GM12878 (cell line): ENCODE measurements around the gene NDUFV1. TPM values are rescaled to one million over a fixed set of nuclear protein-coding genes. Genes with fewer than 3 reads are reported as not detected.
A peak's percentile ranks its signal among the peaks of the same experiment; 100 is the strongest.

ENCODE experiments used
- BACH1 ChIP-seq: fragments of 450-650 bp; IDR thresholded peaks from 2 replicates; pipeline ENCODE4 v1.6.1; 2017; ENCODE audit warnings: mild to moderate bottlenecking, borderline replicate concordance
- BMI1 ChIP-seq: fragments of 450-650 bp; IDR thresholded peaks from 2 replicates; pipeline ENCODE4 v1.6.1; 2016; ENCODE audit warnings: mild to moderate bottlenecking, moderate library complexity, borderline replicate concordance
- FOS ChIP-seq: IDR thresholded peaks from 3 replicates; pipeline ENCODE4 v1.6.1; 2011; ENCODE audit warnings: borderline replicate concordance; ENCODE audit not compliant: insufficient read length; ENCODE audit errors: extremely low read depth
- GATAD2B ChIP-seq: fragments of 450-650 bp; conservative IDR thresholded peaks from 2 replicates; pipeline ENCODE4 v1.6.1; 2017; ENCODE audit warnings: low read depth, mild to moderate bottlenecking, moderate library complexity
- MEF2A ChIP-seq: IDR thresholded peaks from 2 replicates; pipeline ENCODE4 v1.6.1; 2011; ENCODE audit warnings: low read depth, mild to moderate bottlenecking, low read length, moderate library complexity; ENCODE audit not compliant: insufficient read depth
- MEF2B ChIP-seq: fragments of 450-650 bp; IDR thresholded peaks from 2 replicates; pipeline ENCODE4 v1.6.1; 2018; ENCODE audit warnings: mild to moderate bottlenecking, moderate library complexity; ENCODE audit not compliant: partially characterized antibody, poor library complexity, severe bottlenecking
- MYC ChIP-seq: IDR thresholded peaks from 2 replicates; pipeline ENCODE4 v1.6.1; 2011; ENCODE audit warnings: mild to moderate bottlenecking, low read length, moderate library complexity, inconsistent platforms; ENCODE audit not compliant: insufficient read depth, insufficient replicate concordance, insufficient read length, severe bottlenecking
- NFYB ChIP-seq: IDR thresholded peaks from 2 replicates; pipeline ENCODE4 v1.6.1; 2011; ENCODE audit warnings: low read depth, mild to moderate bottlenecking, low read length, improper control_type of control experiment, moderate library complexity; ENCODE audit not compliant: insufficient read depth
- POLR2AphosphoS5 ChIP-seq: IDR thresholded peaks from 2 replicates; pipeline ENCODE4 v1.6.1; 2011; ENCODE audit warnings: mild to moderate bottlenecking, low read length, inconsistent platforms
- RAD51 ChIP-seq: fragments of 450-650 bp; IDR thresholded peaks from 2 replicates; pipeline ENCODE4 v1.6.1; 2016; ENCODE audit warnings: moderate library complexity, mild to moderate bottlenecking, inconsistent platforms
- RFX5 ChIP-seq: IDR thresholded peaks from 2 replicates; pipeline ENCODE4 v1.6.1; 2011; ENCODE audit warnings: low read depth, low read length, improper control_type of control experiment
- SIX5 ChIP-seq: IDR thresholded peaks from 2 replicates; pipeline ENCODE4 v1.6.1; 2011; ENCODE audit warnings: mild to moderate bottlenecking, low read depth, low read length, moderate library complexity; ENCODE audit not compliant: severe bottlenecking
- TCF12 ChIP-seq: IDR thresholded peaks from 2 replicates; pipeline ENCODE4 v1.6.1; 2011; ENCODE audit warnings: low read depth, mild to moderate bottlenecking, low read length
- polyA plus RNA-seq, 11 experiments: library from polyadenylated mRNA; depleted of rRNA in 4 of 11; unstranded in 6 of 11; stranded (reverse) in 5 of 11; fragments of >200 nt; fragmentation: Nextera tagmentation in 4 of 11; fragmentation: Illumina TruSeq in 1 of 11; extraction: Ambion mirVana in 4 of 11; extraction: Trizol in 1 of 11; gene quantifications; 1 replicate in 1 of 11; 2 replicates in 10 of 11; pipeline versions ENCODE4 v1.2.1 to v1.2.3, GENCODE V29; 2011 to 2016; ENCODE audit warnings: inconsistent platforms in 2 of 11, missing spikeins in 2 of 11, low read depth in 1 of 11
- total RNA-seq, 4 experiments: library from RNA; depleted of rRNA in 3 of 4; stranded (reverse); fragments of >200 nt in 3 of 4; fragmentation: Illumina TruSeq in 1 of 4; extraction: Trizol in 1 of 4; gene quantifications; 2 replicates each; pipeline versions ENCODE4 v1.2.1 to v1.2.3, GENCODE V29; 2013 to 2021
- TF ChIP-seq, protein P1 (sequence below): fragments of 450-650 bp; IDR thresholded peaks from 2 replicates; pipeline ENCODE4 v1.6.1; 2017; ENCODE audit warnings: mild to moderate bottlenecking, moderate library complexity
- TF ChIP-seq, protein P2 (sequence below): fragments of 450-650 bp; IDR thresholded peaks from 2 replicates; pipeline ENCODE4 v1.6.1; 2016; ENCODE audit warnings: mild to moderate bottlenecking, moderate library complexity, borderline replicate concordance
- TF ChIP-seq, protein P3 (sequence below): IDR thresholded peaks from 2 replicates; pipeline ENCODE4 v1.6.1; 2012; ENCODE audit warnings: low read depth, low read length, improper control_type of control experiment
- TF ChIP-seq, protein P4 (sequence below): fragments of 450-650 bp; IDR thresholded peaks from 2 replicates; pipeline ENCODE4 v1.6.1; 2017; ENCODE audit warnings: mild to moderate bottlenecking

The NDUFV1 gene
- total and polyA plus RNA-seq, 10 of the 15 experiments (the other 5 are each of a cell fraction or from before 2014, with no cell fraction given): 8.2 to 380 (median 231) TPM

DNA sequence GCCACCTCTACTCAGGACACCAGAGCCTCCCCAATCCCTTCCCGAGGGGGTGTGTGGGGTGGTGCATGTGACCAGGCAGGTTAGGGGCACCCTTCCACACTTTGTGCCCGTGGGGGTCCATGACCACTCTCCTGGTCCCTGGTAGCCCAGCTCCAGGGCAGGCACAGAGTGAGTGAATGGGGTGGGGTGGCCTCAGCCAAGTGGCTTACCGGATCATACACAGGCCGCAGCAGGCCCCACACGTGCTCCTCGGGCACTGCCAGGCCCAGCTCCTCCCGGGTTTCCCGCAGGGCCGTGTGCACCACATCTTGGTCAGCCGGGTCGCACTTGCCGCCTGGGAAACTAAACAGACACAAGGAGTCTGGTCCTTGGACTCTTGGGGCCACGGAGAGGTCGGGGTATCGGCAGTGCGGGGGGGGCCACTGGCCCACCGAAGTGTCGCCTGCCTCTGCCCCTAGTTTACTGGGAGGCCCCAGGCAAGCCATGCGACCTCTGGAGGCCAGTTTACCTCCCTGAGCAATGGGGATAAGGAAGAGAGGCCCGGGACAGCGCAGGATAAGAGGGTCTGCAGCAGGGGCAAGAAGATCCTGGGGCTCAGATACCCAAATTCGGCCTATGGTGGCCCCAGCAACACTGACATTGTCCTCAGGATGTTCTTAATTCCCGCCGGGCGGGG, 22.1 kb downstream of the NDUFV1 start (continued):
- TF ChIP-seq, protein P1, sequence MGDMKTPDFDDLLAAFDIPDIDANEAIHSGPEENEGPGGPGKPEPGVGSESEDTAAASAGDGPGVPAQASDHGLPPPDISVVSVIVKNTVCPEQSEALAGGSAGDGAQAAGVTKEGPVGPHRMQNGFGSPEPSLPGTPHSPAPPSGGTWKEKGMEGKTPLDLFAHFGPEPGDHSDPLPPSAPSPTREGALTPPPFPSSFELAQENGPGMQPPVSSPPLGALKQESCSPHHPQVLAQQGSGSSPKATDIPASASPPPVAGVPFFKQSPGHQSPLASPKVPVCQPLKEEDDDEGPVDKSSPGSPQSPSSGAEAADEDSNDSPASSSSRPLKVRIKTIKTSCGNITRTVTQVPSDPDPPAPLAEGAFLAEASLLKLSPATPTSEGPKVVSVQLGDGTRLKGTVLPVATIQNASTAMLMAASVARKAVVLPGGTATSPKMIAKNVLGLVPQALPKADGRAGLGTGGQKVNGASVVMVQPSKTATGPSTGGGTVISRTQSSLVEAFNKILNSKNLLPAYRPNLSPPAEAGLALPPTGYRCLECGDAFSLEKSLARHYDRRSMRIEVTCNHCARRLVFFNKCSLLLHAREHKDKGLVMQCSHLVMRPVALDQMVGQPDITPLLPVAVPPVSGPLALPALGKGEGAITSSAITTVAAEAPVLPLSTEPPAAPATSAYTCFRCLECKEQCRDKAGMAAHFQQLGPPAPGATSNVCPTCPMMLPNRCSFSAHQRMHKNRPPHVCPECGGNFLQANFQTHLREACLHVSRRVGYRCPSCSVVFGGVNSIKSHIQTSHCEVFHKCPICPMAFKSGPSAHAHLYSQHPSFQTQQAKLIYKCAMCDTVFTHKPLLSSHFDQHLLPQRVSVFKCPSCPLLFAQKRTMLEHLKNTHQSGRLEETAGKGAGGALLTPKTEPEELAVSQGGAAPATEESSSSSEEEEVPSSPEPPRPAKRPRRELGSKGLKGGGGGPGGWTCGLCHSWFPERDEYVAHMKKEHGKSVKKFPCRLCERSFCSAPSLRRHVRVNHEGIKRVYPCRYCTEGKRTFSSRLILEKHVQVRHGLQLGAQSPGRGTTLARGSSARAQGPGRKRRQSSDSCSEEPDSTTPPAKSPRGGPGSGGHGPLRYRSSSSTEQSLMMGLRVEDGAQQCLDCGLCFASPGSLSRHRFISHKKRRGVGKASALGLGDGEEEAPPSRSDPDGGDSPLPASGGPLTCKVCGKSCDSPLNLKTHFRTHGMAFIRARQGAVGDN: no peak
- TF ChIP-seq, protein P2, sequence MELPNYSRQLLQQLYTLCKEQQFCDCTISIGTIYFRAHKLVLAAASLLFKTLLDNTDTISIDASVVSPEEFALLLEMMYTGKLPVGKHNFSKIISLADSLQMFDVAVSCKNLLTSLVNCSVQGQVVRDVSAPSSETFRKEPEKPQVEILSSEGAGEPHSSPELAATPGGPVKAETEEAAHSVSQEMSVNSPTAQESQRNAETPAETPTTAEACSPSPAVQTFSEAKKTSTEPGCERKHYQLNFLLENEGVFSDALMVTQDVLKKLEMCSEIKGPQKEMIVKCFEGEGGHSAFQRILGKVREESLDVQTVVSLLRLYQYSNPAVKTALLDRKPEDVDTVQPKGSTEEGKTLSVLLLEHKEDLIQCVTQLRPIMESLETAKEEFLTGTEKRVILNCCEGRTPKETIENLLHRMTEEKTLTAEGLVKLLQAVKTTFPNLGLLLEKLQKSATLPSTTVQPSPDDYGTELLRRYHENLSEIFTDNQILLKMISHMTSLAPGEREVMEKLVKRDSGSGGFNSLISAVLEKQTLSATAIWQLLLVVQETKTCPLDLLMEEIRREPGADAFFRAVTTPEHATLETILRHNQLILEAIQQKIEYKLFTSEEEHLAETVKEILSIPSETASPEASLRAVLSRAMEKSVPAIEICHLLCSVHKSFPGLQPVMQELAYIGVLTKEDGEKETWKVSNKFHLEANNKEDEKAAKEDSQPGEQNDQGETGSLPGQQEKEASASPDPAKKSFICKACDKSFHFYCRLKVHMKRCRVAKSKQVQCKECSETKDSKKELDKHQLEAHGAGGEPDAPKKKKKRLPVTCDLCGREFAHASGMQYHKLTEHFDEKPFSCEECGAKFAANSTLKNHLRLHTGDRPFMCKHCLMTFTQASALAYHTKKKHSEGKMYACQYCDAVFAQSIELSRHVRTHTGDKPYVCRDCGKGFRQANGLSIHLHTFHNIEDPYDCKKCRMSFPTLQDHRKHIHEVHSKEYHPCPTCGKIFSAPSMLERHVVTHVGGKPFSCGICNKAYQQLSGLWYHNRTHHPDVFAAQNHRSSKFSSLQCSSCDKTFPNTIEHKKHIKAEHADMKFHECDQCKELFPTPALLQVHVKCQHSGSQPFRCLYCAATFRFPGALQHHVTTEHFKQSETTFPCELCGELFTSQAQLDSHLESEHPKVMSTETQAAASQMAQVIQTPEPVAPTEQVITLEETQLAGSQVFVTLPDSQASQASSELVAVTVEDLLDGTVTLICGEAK: 0 out of 2 replicates have a peak, but pooled peaks have one; percentile 29
- TF ChIP-seq, protein P3, sequence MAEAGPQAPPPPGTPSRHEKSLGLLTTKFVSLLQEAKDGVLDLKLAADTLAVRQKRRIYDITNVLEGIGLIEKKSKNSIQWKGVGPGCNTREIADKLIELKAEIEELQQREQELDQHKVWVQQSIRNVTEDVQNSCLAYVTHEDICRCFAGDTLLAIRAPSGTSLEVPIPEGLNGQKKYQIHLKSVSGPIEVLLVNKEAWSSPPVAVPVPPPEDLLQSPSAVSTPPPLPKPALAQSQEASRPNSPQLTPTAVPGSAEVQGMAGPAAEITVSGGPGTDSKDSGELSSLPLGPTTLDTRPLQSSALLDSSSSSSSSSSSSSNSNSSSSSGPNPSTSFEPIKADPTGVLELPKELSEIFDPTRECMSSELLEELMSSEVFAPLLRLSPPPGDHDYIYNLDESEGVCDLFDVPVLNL: no peak; the same call in 1 of the 2 replicates
- TF ChIP-seq, protein P4, sequence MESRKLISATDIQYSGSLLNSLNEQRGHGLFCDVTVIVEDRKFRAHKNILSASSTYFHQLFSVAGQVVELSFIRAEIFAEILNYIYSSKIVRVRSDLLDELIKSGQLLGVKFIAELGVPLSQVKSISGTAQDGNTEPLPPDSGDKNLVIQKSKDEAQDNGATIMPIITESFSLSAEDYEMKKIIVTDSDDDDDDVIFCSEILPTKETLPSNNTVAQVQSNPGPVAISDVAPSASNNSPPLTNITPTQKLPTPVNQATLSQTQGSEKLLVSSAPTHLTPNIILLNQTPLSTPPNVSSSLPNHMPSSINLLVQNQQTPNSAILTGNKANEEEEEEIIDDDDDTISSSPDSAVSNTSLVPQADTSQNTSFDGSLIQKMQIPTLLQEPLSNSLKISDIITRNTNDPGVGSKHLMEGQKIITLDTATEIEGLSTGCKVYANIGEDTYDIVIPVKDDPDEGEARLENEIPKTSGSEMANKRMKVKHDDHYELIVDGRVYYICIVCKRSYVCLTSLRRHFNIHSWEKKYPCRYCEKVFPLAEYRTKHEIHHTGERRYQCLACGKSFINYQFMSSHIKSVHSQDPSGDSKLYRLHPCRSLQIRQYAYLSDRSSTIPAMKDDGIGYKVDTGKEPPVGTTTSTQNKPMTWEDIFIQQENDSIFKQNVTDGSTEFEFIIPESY: no peak
- TF ChIP-seq TCF12 (no peak), FOS (no peak), NFYB (no peak), RAD51 (no peak), RFX5 (0 out of 2 replicates have a peak, but pooled peaks have one; percentile 33), MEF2A (no peak), MEF2B (peak; percentile 7), SIX5 (no peak), BMI1 (no peak), GATAD2B (no peak), MYC (no peak), BACH1 (no peak), POLR2AphosphoS5 (no peak)
